K562 (cell line): Measurements from ENCODE around the gene ABCA1. TPM values are rescaled to one million over a fixed set of nuclear protein-coding genes. Genes with fewer than 3 reads are reported as not detected.
A peak's percentile ranks its signal among the peaks of the same experiment; 100 is the strongest.

Experiments used
- ATAC-seq: fragments of 200-7000 bp; cut with Tn5 transposase; 3 replicates; pipeline ENCODE4 v1.9.1; 2020; ENCODE audit warnings: moderate library complexity
- BruUV-seq: library from RNA; stranded (reverse); fragments of 400-500 nt; replicated peaks from 2 replicates; lab custom pipeline; 2021; lab: Mats Ljungman, UMichigan
- CTCF ChIA-PET: fragments of 300-600 bp; formaldehyde crosslinking; extraction: SDS; loops from one replicate; lab custom pipeline; 2021; ENCODE audit warnings: low intra/inter-chr PET ratio; lab: Yijun Ruan, JAX
- POLR2A ChIA-PET: fragments of 300-600, 350-650 bp; sonication (Branson Sonifier 250); formaldehyde crosslinking; extraction: SDS; loops from one replicate; lab custom pipeline; 2021; ENCODE audit warnings: antibody characterized with exemption, inconsistent platforms; lab: Yijun Ruan, JAX
- DNase-seq, 4 experiments: peaks; one replicate each; pipeline versions ENCODE4 v3.0.0 to v3.0.0-alpha.2; 2011 to 2018; ENCODE audit warnings: low spot score in 3 of 4, mixed read lengths in 3 of 4; ENCODE audit errors: extremely low read depth in 1 of 4
- FAIRE-seq: peaks from 2 replicates; lab custom pipeline; 2011; peaks lifted over from hg19 to GRCh38; lab: Jason Lieb, UNC
- H2AFZ ChIP-seq: 2 replicates; pipeline ENCODE4 v1.6.0; 2011; ENCODE audit warnings: low read depth, low read length, control low read depth, inconsistent platforms
- H3K27ac ChIP-seq: fragments of 200-600 bp; 3 replicates; pipeline ENCODE4 v1.8.0; 2011; ENCODE audit warnings: low read depth, mild to moderate bottlenecking, control low read depth, inconsistent platforms, low read length, moderate library complexity, mixed read lengths; ENCODE audit errors: extremely low read depth
- H3K27me3 ChIP-seq, 2 experiments: fragments of 300-600 bp in 1 of 2; 2 replicates in 1 of 2; 3 replicates in 1 of 2; pipeline versions ENCODE4 v1.6.0 to v1.8.0; 2011; ENCODE audit warnings: inconsistent platforms in 2 of 2, low read length in 2 of 2, mild to moderate bottlenecking in 1 of 2, mixed read lengths in 1 of 2, moderate library complexity in 1 of 2; ENCODE audit not compliant: control insufficient read depth in 2 of 2, insufficient read depth in 2 of 2
- H3K36me3 ChIP-seq: fragments of 300-600 bp; 3 replicates; pipeline ENCODE4 v1.8.0; 2011; ENCODE audit warnings: mild to moderate bottlenecking, low read length, inconsistent platforms; ENCODE audit not compliant: control insufficient read depth, insufficient read depth
- H3K4me1 ChIP-seq, 2 experiments: fragments of 200-600 bp in 1 of 2; replicated peaks in 1 of 2; 2 replicates in 1 of 2; 3 replicates in 1 of 2; pipeline versions ENCODE4 v1.5.1 to v1.8.0; 2011; ENCODE audit warnings: inconsistent platforms in 2 of 2, low read length in 2 of 2, mild to moderate bottlenecking in 1 of 2, mixed read lengths in 1 of 2, moderate library complexity in 1 of 2; ENCODE audit not compliant: control insufficient read depth in 2 of 2, insufficient read depth in 2 of 2
- H3K4me2 ChIP-seq: 2 replicates; pipeline ENCODE4 v1.6.1; 2011; ENCODE audit warnings: low read length, control low read depth, inconsistent platforms, mixed read lengths; ENCODE audit not compliant: insufficient read depth
- H3K4me3 ChIP-seq: fragments of 200-600 bp; sonication (generic), shearing (Covaris generic); 2 replicates; pipeline ENCODE4 v1.5.1; 2016; ENCODE audit warnings: control low read depth, inconsistent platforms
- H3K79me2 ChIP-seq: fragments of 200-600 bp; 3 replicates; pipeline ENCODE4 v1.8.0; 2011; ENCODE audit warnings: low read length, inconsistent platforms; ENCODE audit not compliant: control insufficient read depth, insufficient read depth
- H3K9ac ChIP-seq, 2 experiments: 2 replicates each; pipeline versions ENCODE4 v1.6.0 to v1.6.1; 2011; ENCODE audit warnings: low read depth in 2 of 2, low read length in 2 of 2, control low read depth in 1 of 2, inconsistent platforms in 1 of 2, mild to moderate bottlenecking in 1 of 2, mixed read lengths in 1 of 2; ENCODE audit not compliant: insufficient read depth in 1 of 2
- H3K9me1 ChIP-seq: one replicate; pipeline ENCODE4 v1.6.0; 2011; ENCODE audit warnings: inconsistent platforms, mild to moderate bottlenecking, low read length, moderate library complexity; ENCODE audit not compliant: control insufficient read depth, insufficient read depth
- H3K9me3 ChIP-seq: replicated peaks from 2 replicates; pipeline ENCODE4 v1.5.1; 2011; ENCODE audit warnings: low read depth, low read length, inconsistent platforms; ENCODE audit not compliant: control insufficient read depth, insufficient read depth
- H4K20me1 ChIP-seq: replicated peaks from 2 replicates; pipeline ENCODE4 v1.6.1; 2011; ENCODE audit warnings: low read length, inconsistent platforms, mixed read lengths; ENCODE audit not compliant: control insufficient read depth, insufficient read depth
- CTCF ChIP-seq, 3 experiments: IDR thresholded peaks in 2 of 3; conservative IDR thresholded peaks in 1 of 3; 2 replicates each; pipeline ENCODE4 v1.5.1; 2011 to 2012; ENCODE audit warnings: low read length in 3 of 3, mild to moderate bottlenecking in 3 of 3, control low read depth in 2 of 3, improper control_type of control experiment in 1 of 3, inconsistent platforms in 1 of 3, low read depth in 1 of 3, mixed read lengths in 1 of 3, moderate library complexity in 1 of 3; ENCODE audit not compliant: insufficient read depth in 2 of 3
- FOXP4 ChIP-seq: sonication (generic); formaldehyde crosslinking; IDR thresholded peaks from 2 replicates; pipeline ENCODE4 v1.8.0; 2022; ENCODE audit warnings: mild to moderate bottlenecking, missing genetic modification reagents, borderline replicate concordance
- HOMEZ ChIP-seq: fragments of 250-450 bp; sonication (Bioruptor Pico); IDR thresholded peaks from 2 replicates; pipeline ENCODE4 v1.4.0; 2020; ENCODE audit warnings: mild to moderate bottlenecking, moderate library complexity
- PML ChIP-seq: IDR thresholded peaks from 2 replicates; pipeline ENCODE4 v1.6.1; 2012; ENCODE audit warnings: low read length, inconsistent platforms
- RAD21 ChIP-seq, 2 experiments: fragments of 250-450 bp in 1 of 2; fragments of 450-650 bp in 1 of 2; sonication (Bioruptor Pico) in 1 of 2; formaldehyde crosslinking in 1 of 2; IDR thresholded peaks in 1 of 2; conservative IDR thresholded peaks in 1 of 2; 2 replicates each; pipeline versions ENCODE4 v1.4.0 to v1.8.0; 2020 to 2022; ENCODE audit warnings: mild to moderate bottlenecking in 2 of 2, moderate library complexity in 1 of 2
- RNF219 ChIP-seq: fragments of 250-450 bp; sonication (Bioruptor Pico); IDR thresholded peaks from 2 replicates; pipeline ENCODE4 v1.5.0; 2022; ENCODE audit warnings: mild to moderate bottlenecking
- THRAP3 ChIP-seq: fragments of 450-650 bp; IDR thresholded peaks from 2 replicates; pipeline ENCODE4 v1.6.1; 2016; ENCODE audit warnings: mild to moderate bottlenecking, inconsistent platforms, borderline replicate concordance
- ZNF165 ChIP-seq: fragments of 250-450 bp; sonication (Bioruptor Pico); IDR thresholded peaks from 2 replicates; pipeline ENCODE4 v1.4.0; 2020; ENCODE audit warnings: borderline replicate concordance
- WGBS: fragments of 100-300 bp; shearing (Covaris generic); methylation state at CpG from one replicate; pipeline ENCODE4 v1.1.6; 2016; ENCODE audit warnings: low coverage, mixed read lengths; ENCODE audit not compliant: insufficient coverage; ENCODE audit errors: missing lambda C conversion rate; 5-methylcytosine and 5-hydroxymethylcytosine counted together
- in situ Hi-C: fragments of 300-500 bp; cut with MboI; formaldehyde crosslinking; loops from 4 replicates; pipeline ENCODE4 v1.15.0; 2018; ENCODE audit warnings: inconsistent platforms, mixed read lengths
- intact Hi-C: fragments of 100-400 bp; cut with micrococcal nuclease; formaldehyde crosslinking; loops from 2 replicates; pipeline ENCODE4 v1.14.2; 2022
- polyA plus RNA-seq, 8 experiments: library from polyadenylated mRNA; depleted of rRNA in 4 of 8; stranded (reverse) in 5 of 8; unstranded in 3 of 8; fragments of >200 nt; fragmentation: Nextera tagmentation in 2 of 8; fragmentation: Illumina TruSeq in 1 of 8; extraction: Ambion mirVana in 2 of 8; extraction: Trizol in 1 of 8; gene quantifications; 2 replicates each; pipeline versions ENCODE4 v1.2.1 to v1.2.3, GENCODE V29; 2011 to 2014; ENCODE audit warnings: inconsistent platforms in 1 of 8, missing spikeins in 1 of 8
- total RNA-seq, 7 experiments: library from RNA; depleted of rRNA in 6 of 7; stranded (reverse); fragments of >200 nt in 6 of 7; fragmentation: Illumina TruSeq in 2 of 7; extraction: Trizol in 2 of 7; gene quantifications; 2 replicates each; pipeline versions ENCODE4 v1.2.1 to v1.2.3, GENCODE V29; 2011 to 2021; ENCODE audit warnings: low replicate concordance in 1 of 7

Gene ABCA1
- total and polyA plus RNA-seq, 9 of the 15 experiments (the other 6 are each of a cell fraction or from before 2014, with no cell fraction given): under 0.01 to 0.18 (median 0.02) TPM; not detected in 5

- CTCF ChIA-PET: no interaction called here
- H3K4me3 ChIP-seq: no peak overlapping the region
- H3K9me1 ChIP-seq: no peaks in the 10 kb centered on the region
- H3K9me3 ChIP-seq: no peaks in the 10 kb centered on the region
- DNase-seq (peak in 1 of 4 experiments; percentile 21), FAIRE-seq (no peak), ATAC-seq (peak; percentile 58; the same call in 2 of the 3 replicates)
- no TSS peak for BruUV-seq
- POLR2A ChIA-PET: interaction anchor here (1.3 kb wide), 1 partner anchor 10 kb away, joined by 4 read pairs; no protein-coding TSS in a partner anchor
- no peaks in the 10 kb centered on the region for H4K20me1 ChIP-seq
- intact Hi-C loops: no loop called here
- 0% methylated on average over 3 of the region's 3 CpGs for WGBS
- in situ Hi-C loops: no loop called here
- no peaks in the 10 kb centered on the region for H3K79me2 ChIP-seq
- peaks cover 13 to 18% of the 10 kb centered on the region in 2 experiments; a peak in 4 of 5 replicates for H3K27me3 ChIP-seq
- no peaks in the 10 kb centered on the region for H3K4me1 ChIP-seq
- no peak overlapping the region for H2AFZ ChIP-seq
- H3K4me2 ChIP-seq: no peak overlapping the region
- H3K27ac ChIP-seq: no peak overlapping the region
- no peaks in the 10 kb centered on the region for H3K36me3 ChIP-seq
- H3K9ac ChIP-seq: no peak overlapping the region
- peak; percentile 43 to 57 for TF ChIP-seq RAD21 (CRISPR knock-in tag; conservative IDR thresholded peaks at IDR 0.05 in 1 of 2, IDR thresholded peaks at IDR 0.05 in 1 of 2)
- TF ChIP-seq HOMEZ (CRISPR knock-in tag): no peak
- TF ChIP-seq RNF219: no peak
- no peak for TF ChIP-seq THRAP3
- no peak for TF ChIP-seq PML
- no peak for TF ChIP-seq FOXP4
- TF ChIP-seq ZNF165 (CRISPR knock-in tag): no peak
- TF ChIP-seq CTCF (IDR thresholded peaks at IDR 0.05 in 2 of 3, conservative IDR thresholded peaks at IDR 0.05 in 1 of 3; ENCODE audit: insufficient read depth in 2 of 3, low read depth in 1 of 3, low read length in 3 of 3): peak in 2 of 3 experiments; percentile 13 to 35; a peak in 2 of 6 replicates
These were observed 119.8 kb downstream of the ABCA1 start for GRCh38 chr9:104808035-104808614.
